Endothelial cell (in vitro differentiated cells): ENCODE results near the gene COL24A1. TPM values are rescaled to one million over a fixed set of nuclear protein-coding genes. Genes with fewer than 3 reads are reported as not detected.
"Not testable (repeated sequence)": the region's sequence is repeated elsewhere in the genome, so short reads cannot be mapped to it uniquely, and the experiment has no call there.

ENCODE experiments used
- DNase-seq: peaks from one replicate; pipeline ENCODE4 v3.0.0; 2021; ENCODE audit warnings: low spot score
- H3K27ac Mint-ChIP-seq: one replicate; pipeline ENCODE4 v1.8.0; 2021; ENCODE audit warnings: mixed read lengths, inconsistent platforms; ENCODE audit not compliant: unreplicated experiment
- H3K27me3 Mint-ChIP-seq: one replicate; pipeline ENCODE4 v1.8.0; 2021; ENCODE audit warnings: mild to moderate bottlenecking, moderate library complexity, mixed read lengths, inconsistent platforms; ENCODE audit not compliant: unreplicated experiment
- H3K36me3 Mint-ChIP-seq: one replicate; pipeline ENCODE4 v1.8.0; 2021; ENCODE audit warnings: mild to moderate bottlenecking, low read depth, mixed read lengths, inconsistent platforms; ENCODE audit not compliant: unreplicated experiment
- H3K4me1 Mint-ChIP-seq: one replicate; pipeline ENCODE4 v1.8.0; 2021; ENCODE audit warnings: mild to moderate bottlenecking, mixed read lengths, inconsistent platforms; ENCODE audit not compliant: unreplicated experiment
- H3K4me3 Mint-ChIP-seq: one replicate; pipeline ENCODE4 v1.8.0; 2021; ENCODE audit warnings: mild to moderate bottlenecking, mixed read lengths, inconsistent platforms; ENCODE audit not compliant: unreplicated experiment
- H3K9me3 Mint-ChIP-seq: one replicate; pipeline ENCODE4 v1.8.0; 2021; ENCODE audit warnings: mixed read lengths, inconsistent platforms; ENCODE audit not compliant: unreplicated experiment
- total RNA-seq: library from RNA; stranded (reverse); fragmentation: NEBNext Ultra II Directional; extraction: Animal tissue kit (Norgen Biotek cat#: 25700); gene quantifications from one replicate; pipeline ENCODE4 v1.2.1, GENCODE V29; 2021; ENCODE audit not compliant: unreplicated experiment
- TF ChIP-seq, protein P1 (sequence below): fragments of 200-600 bp; sonication (generic); IDR thresholded peaks from one replicate; pipeline ENCODE4 v1.5.0; 2021; ENCODE audit warnings: antibody characterized with exemption; ENCODE audit not compliant: unreplicated experiment

The COL24A1 gene
- total RNA-seq, 1 donor from 2014 or later: 0.74 TPM

DNA sequence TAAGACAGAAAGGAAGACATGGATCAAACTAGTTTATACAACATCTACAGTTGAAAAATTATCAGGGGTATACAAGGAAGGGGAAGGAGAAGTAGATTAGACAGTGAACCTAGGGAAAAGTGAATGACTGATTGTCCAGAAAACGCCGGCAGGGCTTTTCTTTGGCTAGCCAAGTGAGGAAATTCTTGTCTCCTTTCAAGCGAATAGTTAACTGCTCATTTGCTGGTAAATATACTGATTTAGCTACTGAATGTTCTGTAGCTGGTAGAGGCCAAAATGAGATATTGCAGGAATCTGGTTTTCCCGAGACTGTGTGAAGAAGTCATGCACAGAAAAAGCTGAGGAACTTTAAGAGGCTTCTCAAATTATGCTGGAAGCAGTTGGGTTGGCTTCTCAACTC, 319.8 kb downstream of the COL24A1 start:
- TF ChIP-seq, protein P1, sequence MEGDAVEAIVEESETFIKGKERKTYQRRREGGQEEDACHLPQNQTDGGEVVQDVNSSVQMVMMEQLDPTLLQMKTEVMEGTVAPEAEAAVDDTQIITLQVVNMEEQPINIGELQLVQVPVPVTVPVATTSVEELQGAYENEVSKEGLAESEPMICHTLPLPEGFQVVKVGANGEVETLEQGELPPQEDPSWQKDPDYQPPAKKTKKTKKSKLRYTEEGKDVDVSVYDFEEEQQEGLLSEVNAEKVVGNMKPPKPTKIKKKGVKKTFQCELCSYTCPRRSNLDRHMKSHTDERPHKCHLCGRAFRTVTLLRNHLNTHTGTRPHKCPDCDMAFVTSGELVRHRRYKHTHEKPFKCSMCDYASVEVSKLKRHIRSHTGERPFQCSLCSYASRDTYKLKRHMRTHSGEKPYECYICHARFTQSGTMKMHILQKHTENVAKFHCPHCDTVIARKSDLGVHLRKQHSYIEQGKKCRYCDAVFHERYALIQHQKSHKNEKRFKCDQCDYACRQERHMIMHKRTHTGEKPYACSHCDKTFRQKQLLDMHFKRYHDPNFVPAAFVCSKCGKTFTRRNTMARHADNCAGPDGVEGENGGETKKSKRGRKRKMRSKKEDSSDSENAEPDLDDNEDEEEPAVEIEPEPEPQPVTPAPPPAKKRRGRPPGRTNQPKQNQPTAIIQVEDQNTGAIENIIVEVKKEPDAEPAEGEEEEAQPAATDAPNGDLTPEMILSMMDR: no peak
- H3K4me1 Mint-ChIP-seq: no peaks in the 10 kb centered on the region

DNA sequence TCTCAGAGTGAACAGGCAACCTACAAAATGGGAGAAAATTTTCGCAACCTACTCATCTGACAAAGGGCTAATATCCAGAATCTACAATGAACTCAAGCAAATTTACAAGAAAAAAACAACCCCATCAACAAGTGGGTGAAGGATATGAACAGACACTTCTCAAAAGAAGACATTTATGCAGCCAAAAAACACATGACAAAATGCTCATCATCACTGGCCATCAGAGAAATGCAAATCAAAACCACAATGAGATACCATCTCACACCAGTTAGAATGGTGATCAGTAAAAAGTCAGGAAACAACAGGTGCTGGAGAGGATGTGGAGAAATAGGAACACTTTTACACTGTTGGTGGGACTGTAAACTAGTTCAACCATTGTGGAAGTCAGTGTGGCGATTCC, 323.4 kb downstream of the COL24A1 start:
- DNase-seq, H3K27me3 Mint-ChIP-seq, H3K27ac Mint-ChIP-seq, H3K4me1 Mint-ChIP-seq, H3K36me3 Mint-ChIP-seq, H3K4me3 Mint-ChIP-seq, H3K9me3 Mint-ChIP-seq: not testable (repeated sequence)

More for the DNA sequence above, 319.8 kb downstream of the COL24A1 start:
- no peaks in the 10 kb centered on the region for H3K27me3 Mint-ChIP-seq
- H3K27ac Mint-ChIP-seq: no peak overlapping the region
- no peaks in the 10 kb centered on the region for H3K9me3 Mint-ChIP-seq
- DNase-seq: no peak
- no peak overlapping the region for H3K4me3 Mint-ChIP-seq
- no peaks in the 10 kb centered on the region for H3K36me3 Mint-ChIP-seq

DNA sequence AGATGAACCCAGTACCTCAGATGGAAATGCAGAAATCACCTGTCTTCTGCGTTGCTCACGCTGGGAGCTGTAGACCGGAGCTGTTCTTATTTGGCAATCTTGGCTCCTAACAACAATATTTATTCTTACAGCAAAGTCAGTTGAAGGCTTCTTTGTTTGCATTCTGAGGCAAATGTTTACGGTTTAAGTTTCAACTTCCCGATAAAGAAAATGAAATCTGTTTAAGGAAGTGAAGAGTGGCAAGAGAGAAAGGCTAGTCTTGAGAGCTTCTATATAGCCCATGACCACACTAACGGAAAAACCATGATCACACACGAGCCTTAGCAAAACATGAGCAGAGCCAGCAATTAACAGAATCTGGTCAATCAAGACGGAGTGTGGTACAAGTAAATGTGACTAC, 325.7 kb downstream of the COL24A1 start:
- TF ChIP-seq, protein P1: no peak
- Mint-ChIP-seq H3K4me1 (no peaks in the 10 kb centered on the region), H3K27ac (no peak overlapping the region), H3K9me3 (no peaks in the 10 kb centered on the region), H3K4me3 (no peak overlapping the region), H3K27me3 (no peaks in the 10 kb centered on the region), H3K36me3 (no peaks in the 10 kb centered on the region)
- DNase-seq: no peak

DNA sequence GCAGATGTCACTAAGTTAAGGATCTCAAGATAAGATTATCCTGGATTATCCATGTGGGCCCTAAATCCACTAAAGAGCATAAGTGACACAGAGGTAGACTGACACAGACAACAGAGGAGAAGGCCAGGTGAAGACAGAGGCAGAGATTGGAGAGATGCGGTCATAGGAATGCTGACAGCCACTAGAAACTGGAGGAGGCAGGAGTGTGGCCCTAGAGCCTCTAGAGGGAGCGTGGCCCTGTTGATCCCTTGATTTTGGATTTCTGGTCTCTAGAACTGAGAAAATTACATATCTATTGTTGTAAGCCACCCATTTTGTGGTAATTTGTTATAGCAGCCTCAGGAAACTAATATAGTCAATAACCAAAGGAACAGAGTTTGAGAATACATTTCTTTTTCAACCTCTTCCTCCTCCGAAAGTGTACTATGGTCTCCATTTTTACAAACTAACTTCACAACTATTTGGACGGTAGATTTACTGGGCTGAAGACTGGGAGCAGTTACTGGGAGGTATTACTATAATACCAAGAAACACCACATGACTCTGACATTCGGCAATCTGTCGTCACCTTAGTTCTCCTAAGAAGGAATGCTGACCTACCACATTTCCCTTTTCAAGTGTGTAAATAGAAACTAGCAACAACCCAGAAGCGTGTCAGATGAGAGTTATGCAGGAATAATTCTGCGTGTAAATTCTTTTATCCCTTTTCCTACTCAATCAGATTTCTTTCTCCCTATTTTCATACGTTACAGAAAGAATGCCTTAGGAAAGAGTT, 332.3 kb downstream of the COL24A1 start:
- Mint-ChIP-seq H3K9me3 (no peaks in the 10 kb centered on the region), H3K27ac (no peak overlapping the region), H3K27me3 (no peaks in the 10 kb centered on the region), H3K4me1 (no peaks in the 10 kb centered on the region), H3K4me3 (no peak overlapping the region), H3K36me3 (no peaks in the 10 kb centered on the region)
- TF ChIP-seq, protein P1: no peak
- DNase-seq: no peak

DNA sequence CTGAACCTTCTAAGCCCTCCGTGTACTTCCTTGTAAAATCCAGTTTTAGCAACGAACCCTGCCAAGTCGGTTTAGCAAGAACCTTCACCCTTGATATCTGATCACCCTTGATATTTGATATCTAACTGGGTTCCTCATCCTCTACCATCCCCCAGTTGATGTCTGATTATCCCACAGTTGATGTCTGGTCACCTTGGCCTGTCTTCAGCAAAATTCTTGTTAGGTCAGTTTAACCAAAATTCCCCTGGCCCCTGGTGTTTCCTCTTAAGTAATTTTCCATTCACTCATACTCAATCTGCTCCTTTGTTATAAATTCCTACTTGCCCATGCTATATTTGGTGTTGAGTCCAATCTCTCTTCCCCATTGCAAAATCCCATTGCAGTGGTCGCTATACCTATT, 333.9 kb downstream of the COL24A1 start:
- Mint-ChIP-seq H3K9me3 (no peaks in the 10 kb centered on the region), H3K4me1 (no peaks in the 10 kb centered on the region), H3K4me3 (no peak overlapping the region), H3K27ac (no peak overlapping the region), H3K36me3 (no peaks in the 10 kb centered on the region), H3K27me3 (no peaks in the 10 kb centered on the region)
- TF ChIP-seq, protein P1: no peak
- no peak for DNase-seq
